Kidney tubule cell (primary cell): ENCODE results near the gene GPR21.

Source experiments
- DNase-seq: peaks from one replicate; pipeline ENCODE4 v3.0.0-alpha.2; 2018; ENCODE audit warnings: low spot score

GPR21 gene, protein sequence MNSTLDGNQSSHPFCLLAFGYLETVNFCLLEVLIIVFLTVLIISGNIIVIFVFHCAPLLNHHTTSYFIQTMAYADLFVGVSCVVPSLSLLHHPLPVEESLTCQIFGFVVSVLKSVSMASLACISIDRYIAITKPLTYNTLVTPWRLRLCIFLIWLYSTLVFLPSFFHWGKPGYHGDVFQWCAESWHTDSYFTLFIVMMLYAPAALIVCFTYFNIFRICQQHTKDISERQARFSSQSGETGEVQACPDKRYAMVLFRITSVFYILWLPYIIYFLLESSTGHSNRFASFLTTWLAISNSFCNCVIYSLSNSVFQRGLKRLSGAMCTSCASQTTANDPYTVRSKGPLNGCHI

GRCh38 chr9:123033352-123033751 is at the start of gene GPR21:
Gene GPR21, plus strand, starts transcription at chr9:123033667. Its CDS starts 900 bp downstream, at chr9:123034567.
- no peak for DNase-seq

GRCh38 chr9:122986010-122986409 is 47.5 kb upstream of the GPR21 start:
- no peak for DNase-seq

- no peak for DNase-seq
These were observed 45.3 kb upstream of the GPR21 start for GRCh38 chr9:122988141-122988540.

GRCh38 chr9:122988920-122989621 is 44.4 kb upstream of the GPR21 start:
- DNase-seq = no peak

DNA sequence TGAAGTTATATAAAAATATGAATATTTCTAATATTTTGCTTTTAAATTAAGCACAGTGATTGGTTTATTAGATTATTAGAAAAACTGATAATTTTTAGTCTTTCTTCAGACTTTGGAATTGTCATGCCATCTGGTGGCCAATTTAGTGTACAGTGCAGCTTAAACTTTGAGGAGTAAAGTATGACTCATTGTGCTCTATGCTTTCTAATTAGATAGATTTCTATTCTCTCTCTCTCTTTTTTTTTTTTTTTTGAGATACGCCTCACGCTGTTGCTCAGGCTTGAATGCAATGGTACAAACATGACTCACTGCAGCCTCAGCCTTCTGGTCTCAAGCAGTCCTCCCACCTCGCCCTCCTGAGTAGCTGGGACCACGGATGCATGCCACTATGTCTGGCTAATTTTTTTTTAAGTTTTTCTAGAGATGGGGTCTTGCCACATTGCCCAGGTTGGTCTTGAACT is 42.1 kb upstream of the GPR21 start:
- peak; percentile 92 for DNase-seq

GRCh38 chr9:122996586-122996985 is 36.9 kb upstream of the GPR21 start:
- DNase-seq = no peak

GRCh38 chr9:122998448-122998847 is 35.0 kb upstream of the GPR21 start:
- no peak for DNase-seq

DNA sequence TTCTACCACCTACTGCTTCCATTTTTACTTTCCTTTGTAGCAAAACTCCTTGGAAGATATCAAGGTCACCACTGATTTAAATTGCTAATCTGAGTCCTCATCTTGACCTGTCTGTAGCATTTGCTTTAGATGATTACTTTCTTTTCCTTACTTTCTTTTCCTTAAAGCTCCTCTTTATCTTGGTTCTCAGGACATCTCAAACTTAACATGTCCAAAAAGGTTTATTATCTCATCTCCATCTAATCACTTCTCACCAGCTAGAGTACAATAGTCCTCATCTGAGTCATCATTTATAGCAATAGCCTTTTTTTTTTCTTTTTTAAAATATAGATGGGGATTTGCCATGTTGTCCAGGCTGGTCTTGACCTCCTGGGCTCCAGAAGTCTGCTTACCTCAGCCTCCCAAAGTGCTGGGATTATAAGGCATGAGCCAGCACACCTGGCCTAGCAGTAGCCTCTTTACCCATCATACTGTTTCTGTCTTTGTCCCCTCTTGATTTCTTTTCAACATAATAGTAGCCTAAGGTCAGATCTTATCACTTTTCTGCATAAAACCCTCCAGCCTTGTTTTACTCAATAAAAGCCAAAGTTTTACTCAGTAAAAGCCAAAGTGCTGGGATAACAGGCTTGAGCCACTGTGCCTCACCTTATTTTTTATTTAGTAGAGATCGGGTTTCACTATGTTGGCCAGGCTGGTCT is 32.9 kb upstream of the GPR21 start:
- no peak for DNase-seq

DNA sequence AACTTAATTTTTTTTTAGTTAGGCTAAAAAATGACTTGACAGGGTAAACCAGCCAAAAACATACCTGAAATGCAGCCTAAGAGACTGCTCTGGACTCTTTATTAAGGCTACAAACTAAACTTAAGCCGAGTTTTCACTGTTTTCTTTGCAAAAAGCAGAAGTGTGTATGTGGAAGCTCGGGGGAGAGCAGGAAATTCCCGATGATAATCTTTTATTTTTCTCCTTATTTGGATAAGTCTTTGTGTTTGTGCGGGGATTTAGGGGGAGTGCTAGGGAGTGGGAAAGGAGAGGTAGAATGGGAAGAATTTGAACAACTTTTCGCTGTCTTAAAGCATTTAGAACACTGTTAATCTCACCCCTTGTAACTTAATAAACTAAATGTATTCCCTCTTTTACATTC is 30.7 kb upstream of the GPR21 start:
- DNase-seq = no peak

- no peak for DNase-seq
These were observed 30.0 kb upstream of the GPR21 start for GRCh38 chr9:123003466-123003865.

DNA sequence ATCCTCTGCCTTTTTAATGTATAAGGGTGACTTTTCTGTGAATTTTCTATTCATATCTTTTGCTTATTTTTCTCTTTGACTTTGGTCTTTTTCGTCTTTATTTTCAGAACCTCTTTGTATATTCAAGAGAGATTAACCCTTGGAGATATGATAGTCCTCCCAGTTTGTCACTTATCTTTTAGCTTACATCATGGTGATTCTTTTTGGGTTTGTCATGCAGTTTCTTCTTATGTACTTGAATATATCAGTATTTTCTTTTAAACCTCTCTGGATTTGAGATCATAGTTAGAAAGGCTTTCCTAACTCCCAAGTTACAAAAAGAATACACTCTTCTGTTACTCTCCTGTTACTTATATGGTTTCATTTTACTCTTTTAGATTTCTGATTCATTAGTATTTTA is 27.5 kb upstream of the GPR21 start:
- no peak for DNase-seq

DNA sequence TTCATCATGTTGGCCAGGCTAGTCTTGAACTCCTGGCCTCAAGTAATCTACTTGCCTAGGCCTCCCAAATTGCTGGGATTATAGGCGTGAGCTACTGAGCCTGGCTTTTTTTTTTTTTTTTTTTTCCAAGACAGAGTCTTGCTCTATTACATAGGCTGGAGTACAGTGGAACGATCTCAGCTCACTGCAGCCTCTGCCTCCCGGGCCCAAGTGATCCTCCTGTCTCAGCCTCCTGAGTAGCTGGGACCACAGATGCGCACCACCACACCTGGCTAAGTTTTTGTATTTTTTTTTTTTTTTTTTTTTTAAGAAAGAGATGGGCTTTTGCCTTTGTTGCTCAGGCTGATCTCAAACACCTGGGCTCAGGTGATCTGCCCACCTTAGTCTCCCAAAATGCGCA is 26.2 kb upstream of the GPR21 start:
- DNase-seq = no peak

- no peak for DNase-seq
These were observed 24.6 kb upstream of the GPR21 start for GRCh38 chr9:123008909-123009308.

- no peak for DNase-seq
These were observed 22.1 kb upstream of the GPR21 start for GRCh38 chr9:123011380-123011779.

DNA sequence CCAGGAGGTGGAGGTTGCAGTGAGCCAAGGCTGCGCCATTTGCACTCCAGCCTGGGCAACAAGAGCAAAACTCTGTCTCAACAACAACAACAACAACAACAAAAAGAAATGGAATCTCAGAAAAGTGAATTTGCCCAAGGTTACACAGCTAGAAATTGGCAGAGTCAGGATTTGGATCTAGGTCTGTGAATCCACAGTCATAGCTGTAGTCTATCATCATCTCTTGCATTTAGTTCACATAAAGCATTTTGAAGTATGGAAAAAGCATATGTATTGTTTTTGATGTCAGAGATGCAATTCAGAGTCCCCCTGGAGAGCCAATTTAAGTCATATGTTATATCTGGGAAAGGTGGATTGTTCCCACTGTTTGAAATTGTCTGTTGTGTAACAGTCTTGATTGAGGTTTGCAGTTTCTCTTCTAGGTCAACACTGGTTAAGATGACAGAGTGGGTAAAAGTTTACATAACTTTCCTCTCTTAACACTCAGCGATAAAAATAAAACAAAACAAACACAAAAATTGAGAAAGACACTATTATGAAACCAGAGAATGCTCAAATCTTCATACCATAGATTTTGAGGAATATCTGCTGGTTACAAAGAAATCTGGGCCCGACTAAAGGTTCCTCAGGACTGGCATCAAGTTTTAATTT is 21.5 kb upstream of the GPR21 start:
- DNase-seq = no peak

- DNase-seq = no peak
These were observed 16.8 kb upstream of the GPR21 start for GRCh38 chr9:123016631-123017030.

GRCh38 chr9:123020796-123021195 is 12.7 kb upstream of the GPR21 start:
- no peak for DNase-seq

DNA sequence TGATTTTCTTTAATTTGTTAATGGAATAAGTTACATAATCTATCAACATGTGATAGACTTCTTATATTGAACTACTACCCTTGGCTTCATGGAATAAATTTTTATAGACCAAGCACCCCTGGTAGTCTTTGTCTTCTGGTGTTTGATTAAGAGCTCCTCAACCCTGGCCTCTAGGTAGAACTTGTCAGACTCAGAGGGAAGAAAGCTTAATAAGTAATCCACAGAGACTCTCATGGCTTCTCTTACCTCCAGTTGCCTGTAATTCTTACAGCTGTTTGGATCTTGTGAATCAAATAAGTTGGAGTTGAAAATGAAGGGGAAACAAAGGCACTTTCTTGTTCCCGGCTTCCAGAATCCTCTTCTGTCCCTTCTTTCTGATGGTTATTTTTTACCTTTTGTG is 7.0 kb upstream of the GPR21 start:
- no peak for DNase-seq

- no peak for DNase-seq
These were observed 6.0 kb upstream of the GPR21 start for GRCh38 chr9:123027517-123027916.

GRCh38 chr9:123028136-123028535 is 5.3 kb upstream of the GPR21 start:
- no peak for DNase-seq

DNA sequence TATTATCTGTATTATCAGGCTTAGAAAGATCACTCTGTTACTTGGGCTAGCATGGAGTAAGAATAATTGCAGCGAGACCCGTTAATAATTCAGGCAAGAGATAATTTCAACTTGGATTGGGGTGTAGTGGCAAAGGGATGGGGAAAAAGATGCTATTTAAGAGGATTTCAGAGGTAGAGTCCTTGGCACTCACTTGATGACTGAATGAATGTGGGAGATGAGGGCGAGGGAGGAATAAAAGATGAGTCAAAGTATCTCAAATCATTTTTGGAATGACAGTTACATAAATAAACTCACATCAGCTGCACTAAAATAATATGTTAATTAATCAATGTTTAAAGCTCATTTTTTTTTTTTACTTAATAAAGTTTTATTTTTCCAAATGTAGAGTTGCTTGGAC is 4.5 kb upstream of the GPR21 start:
- DNase-seq = no peak

- no peak for DNase-seq
These were observed 1.5 kb upstream of the GPR21 start for GRCh38 chr9:123031963-123032362.
